HEK293T (cell line): Measurements from ENCODE around the gene ZNF341.

Experiments
- CTCF ChIA-PET: fragments of 350-600 bp; formaldehyde crosslinking; extraction: SDS; loops from one replicate; lab custom pipeline; 2021; ENCODE audit warnings: antibody characterized with exemption, inconsistent platforms; lab: Yijun Ruan, JAX
- POLR2A ChIA-PET: fragments of 350-600 bp; formaldehyde crosslinking; extraction: SDS; loops from one replicate; lab custom pipeline; 2020; ENCODE audit warnings: antibody characterized with exemption, inconsistent platforms; lab: Yijun Ruan, JAX
- DNase-seq: peaks from one replicate; pipeline ENCODE4 v3.0.0; 2012; ENCODE audit warnings: mixed read lengths; ENCODE audit errors: extremely low spot score
- ARNT ChIP-seq: fragments of 450-650 bp; IDR thresholded peaks from 2 replicates; pipeline ENCODE4 v1.6.1; 2017; ENCODE audit warnings: mild to moderate bottlenecking
- BHLHE40 ChIP-seq: fragments of 450-650 bp; IDR thresholded peaks from 2 replicates; pipeline ENCODE4 v1.6.1; 2016; ENCODE audit warnings: mild to moderate bottlenecking, moderate library complexity, borderline replicate concordance
- CTBP1 ChIP-seq: fragments of 450-650 bp; IDR thresholded peaks from 2 replicates; pipeline ENCODE4 v1.6.1; 2016; ENCODE audit warnings: borderline replicate concordance
- ELF4 ChIP-seq: fragments of 450-650 bp; IDR thresholded peaks from 2 replicates; pipeline ENCODE4 v1.6.1; 2017; ENCODE audit warnings: antibody characterized with exemption
- FOXA1 ChIP-seq: fragments of 450-650 bp; IDR thresholded peaks from 2 replicates; pipeline ENCODE4 v1.6.1; 2016; ENCODE audit warnings: mild to moderate bottlenecking
- FOXK2 ChIP-seq: fragments of 450-650 bp; IDR thresholded peaks from 2 replicates; pipeline ENCODE4 v1.6.1; 2016; ENCODE audit warnings: mild to moderate bottlenecking
- FOXM1 ChIP-seq: fragments of 450-650 bp; IDR thresholded peaks from 2 replicates; pipeline ENCODE4 v1.6.1; 2017; ENCODE audit warnings: mild to moderate bottlenecking, borderline replicate concordance
- HDGF ChIP-seq: fragments of 450-650 bp; IDR thresholded peaks from 2 replicates; pipeline ENCODE4 v1.6.1; 2017; ENCODE audit warnings: antibody characterized with exemption, borderline replicate concordance
- L3MBTL2 ChIP-seq: fragments of 450-650 bp; conservative IDR thresholded peaks from 2 replicates; pipeline ENCODE4 v1.6.1; 2016; ENCODE audit warnings: mild to moderate bottlenecking
- LEF1 ChIP-seq: fragments of 450-650 bp; IDR thresholded peaks from 2 replicates; pipeline ENCODE4 v1.6.1; 2017; ENCODE audit warnings: mild to moderate bottlenecking, borderline replicate concordance
- NFRKB ChIP-seq: fragments of 450-650 bp; IDR thresholded peaks from 2 replicates; pipeline ENCODE4 v1.6.1; 2016; ENCODE audit warnings: mild to moderate bottlenecking, moderate library complexity
- SP1 ChIP-seq: fragments of 450-650 bp; IDR thresholded peaks from 2 replicates; pipeline ENCODE4 v1.6.1; 2017
- SUZ12 ChIP-seq: fragments of 450-650 bp; IDR thresholded peaks from 2 replicates; pipeline ENCODE4 v1.6.1; 2016; ENCODE audit warnings: mild to moderate bottlenecking
- TARDBP ChIP-seq: fragments of 450-650 bp; IDR thresholded peaks from 2 replicates; pipeline ENCODE4 v1.6.1; 2016
- ZNF384 ChIP-seq: fragments of 450-650 bp; IDR thresholded peaks from 2 replicates; pipeline ENCODE4 v1.6.1; 2016
- TF ChIP-seq, protein P1 (sequence below): fragments of 450-650 bp; IDR thresholded peaks from 2 replicates; pipeline ENCODE4 v1.6.1; 2016

The ZNF341 gene

DNA sequence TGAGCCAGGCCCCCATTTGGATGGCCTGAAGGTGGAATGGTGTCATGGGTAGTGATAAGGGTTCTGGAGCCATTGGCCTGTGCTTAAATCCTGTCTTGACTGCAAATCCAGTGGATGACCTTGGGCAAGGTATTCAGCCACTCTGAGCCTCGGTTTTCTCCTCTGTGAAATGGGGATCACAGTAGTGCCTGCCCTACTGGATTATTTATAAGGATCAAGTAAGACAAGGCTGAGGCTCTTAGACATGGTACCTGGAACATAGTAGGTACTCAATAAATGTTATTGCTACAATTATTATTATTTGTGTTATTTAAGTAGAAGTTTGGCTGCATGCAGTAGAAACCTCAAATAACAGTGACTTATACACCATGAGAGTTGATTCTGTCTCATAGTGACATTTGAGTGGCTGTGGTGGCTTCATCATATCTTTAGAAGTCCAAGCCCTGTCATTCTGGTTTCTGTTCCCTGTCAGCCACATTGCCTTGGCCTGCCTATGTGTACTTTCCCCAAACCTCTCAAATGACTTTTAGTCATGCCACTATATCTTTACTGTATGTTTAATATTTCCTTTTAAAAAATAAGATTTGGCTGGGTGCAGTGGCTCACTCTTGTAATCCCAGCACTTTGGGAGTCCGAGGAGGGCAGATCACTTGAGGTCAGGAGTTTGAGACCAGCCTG is 41.8 kb downstream of the ZNF341 start:
- TF ChIP-seq FOXM1 = no peak
- TF ChIP-seq TARDBP = no peak
- no peak for TF ChIP-seq L3MBTL2
- no peak for TF ChIP-seq SUZ12
- no peak for TF ChIP-seq LEF1
- TF ChIP-seq CTBP1 = no peak
- TF ChIP-seq SP1 = no peak
- TF ChIP-seq BHLHE40 = no peak
- ChIA-PET CTCF (no interaction called here), POLR2A (no interaction called here)
- no peak for DNase-seq

DNA sequence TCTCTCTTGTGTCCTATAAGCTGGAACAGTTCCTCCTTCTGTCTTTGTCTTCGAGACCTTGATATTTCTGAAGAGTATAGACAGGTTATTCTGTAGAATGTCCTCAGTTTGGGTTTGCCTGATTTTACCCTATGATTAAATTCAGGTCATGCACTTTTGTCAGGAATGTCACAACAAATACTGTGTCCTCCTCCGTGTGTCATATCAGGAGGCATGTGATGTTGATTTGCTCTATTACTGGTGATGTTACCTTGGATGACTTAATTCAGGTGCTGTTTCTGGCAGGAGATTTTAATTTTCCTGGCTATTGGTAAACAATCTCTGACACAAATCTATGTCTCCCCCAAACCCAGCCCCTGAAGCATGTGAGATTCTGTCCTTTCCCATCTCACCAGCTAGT is 46.0 kb downstream of the ZNF341 start:
- POLR2A ChIA-PET = no interaction called here
- CTCF ChIA-PET = no interaction called here
- DNase-seq = no peak
- TF ChIP-seq BHLHE40 (no peak), SUZ12 (no peak), FOXK2 (no peak), NFRKB (no peak), ZNF384 (no peak), ELF4 (no peak), HDGF (no peak), L3MBTL2 (no peak), LEF1 (no peak)
- TF ChIP-seq, protein P1, sequence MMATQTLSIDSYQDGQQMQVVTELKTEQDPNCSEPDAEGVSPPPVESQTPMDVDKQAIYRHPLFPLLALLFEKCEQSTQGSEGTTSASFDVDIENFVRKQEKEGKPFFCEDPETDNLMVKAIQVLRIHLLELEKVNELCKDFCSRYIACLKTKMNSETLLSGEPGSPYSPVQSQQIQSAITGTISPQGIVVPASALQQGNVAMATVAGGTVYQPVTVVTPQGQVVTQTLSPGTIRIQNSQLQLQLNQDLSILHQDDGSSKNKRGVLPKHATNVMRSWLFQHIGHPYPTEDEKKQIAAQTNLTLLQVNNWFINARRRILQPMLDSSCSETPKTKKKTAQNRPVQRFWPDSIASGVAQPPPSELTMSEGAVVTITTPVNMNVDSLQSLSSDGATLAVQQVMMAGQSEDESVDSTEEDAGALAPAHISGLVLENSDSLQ = no peak

DNA sequence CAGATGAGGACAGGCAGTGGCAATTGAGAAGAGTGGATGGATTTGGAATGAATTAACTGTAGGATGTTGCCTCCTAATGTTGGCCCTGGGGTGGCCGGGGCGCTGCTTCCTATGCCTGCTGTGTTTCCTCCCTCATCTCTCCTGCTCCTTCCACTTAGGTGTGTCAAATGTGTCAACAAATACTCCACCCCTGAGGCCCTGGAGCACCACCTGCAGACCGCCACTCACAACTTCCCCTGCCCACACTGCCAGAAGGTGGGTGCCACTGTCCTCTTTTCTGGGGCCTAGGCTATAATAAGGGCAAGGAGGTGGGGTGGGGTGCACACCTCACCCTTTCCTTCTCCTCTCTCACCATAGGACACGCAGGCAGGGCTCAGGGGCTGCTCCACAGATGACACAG is 49.3 kb downstream of the ZNF341 start:
- ChIA-PET POLR2A (no interaction called here), CTCF (no interaction called here)
- TF ChIP-seq ZNF384 (no peak), L3MBTL2 (no peak), SUZ12 (no peak), ELF4 (no peak), HDGF (no peak)
- DNase-seq = no peak

DNA sequence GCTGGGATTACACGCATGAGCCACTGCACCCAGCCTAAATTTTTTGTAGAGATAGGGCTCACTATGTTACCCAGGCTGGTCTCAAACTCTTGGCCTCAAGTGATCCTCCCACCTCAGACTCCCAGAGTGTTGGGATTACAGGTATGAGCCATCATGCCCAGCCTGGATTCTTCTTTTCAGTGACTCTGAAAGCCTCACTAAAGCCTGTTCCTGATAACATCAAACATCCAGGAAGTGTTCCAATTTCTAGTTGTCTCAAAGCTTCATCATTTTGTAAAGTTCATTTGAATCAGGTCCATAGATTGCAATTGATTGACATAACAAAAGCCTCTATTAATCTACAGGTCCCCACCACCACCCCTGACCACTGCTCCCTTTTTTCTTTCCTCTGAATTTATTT is 50.1 kb downstream of the ZNF341 start:
- CTCF ChIA-PET = no interaction called here
- TF ChIP-seq FOXA1 (no peak), L3MBTL2 (no peak), FOXK2 (no peak), ZNF384 (no peak), SUZ12 (no peak), ELF4 (no peak), BHLHE40 (no peak), ARNT (no peak), CTBP1 (no peak), SP1 (no peak), NFRKB (no peak), TARDBP (no peak), HDGF (no peak), FOXM1 (no peak), LEF1 (no peak)
- TF ChIP-seq, protein P1 = no peak
- DNase-seq = no peak
- POLR2A ChIA-PET = no interaction called here

DNA sequence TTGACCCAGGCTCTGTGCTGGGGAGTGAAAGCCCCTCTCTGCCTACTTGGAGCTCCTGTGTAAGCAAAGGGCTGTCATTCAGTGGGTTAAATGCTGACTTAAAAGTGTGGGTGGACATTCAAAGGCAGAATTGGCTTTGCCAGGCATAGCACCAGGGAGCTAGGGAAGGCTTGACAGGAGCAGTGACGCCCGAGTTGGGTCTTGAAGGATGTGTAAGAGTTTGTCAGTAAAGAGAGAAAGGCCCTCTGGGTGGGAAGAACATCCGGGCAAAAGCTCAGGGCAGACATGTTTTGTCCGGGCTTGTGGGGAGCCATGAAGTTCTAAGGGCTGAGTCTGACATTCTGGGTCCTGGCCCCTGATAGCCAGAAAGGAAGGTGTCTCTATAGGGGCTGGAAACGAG is 51.5 kb downstream of the ZNF341 start:
- POLR2A ChIA-PET = no interaction called here
- CTCF ChIA-PET = interaction anchor here (0.6 kb wide), 1 partner anchor 15 kb away, joined by 6 read pairs; no protein-coding TSS in a partner anchor
- TF ChIP-seq BHLHE40 (no peak), CTBP1 (no peak), HDGF (no peak), ZNF384 (no peak), NFRKB (no peak), ELF4 (no peak), FOXK2 (no peak), FOXA1 (no peak), TARDBP (no peak), L3MBTL2 (no peak), LEF1 (no peak), SP1 (no peak), ARNT (no peak), FOXM1 (no peak), SUZ12 (no peak)
- TF ChIP-seq, protein P1 = no peak
- DNase-seq = no peak

DNA sequence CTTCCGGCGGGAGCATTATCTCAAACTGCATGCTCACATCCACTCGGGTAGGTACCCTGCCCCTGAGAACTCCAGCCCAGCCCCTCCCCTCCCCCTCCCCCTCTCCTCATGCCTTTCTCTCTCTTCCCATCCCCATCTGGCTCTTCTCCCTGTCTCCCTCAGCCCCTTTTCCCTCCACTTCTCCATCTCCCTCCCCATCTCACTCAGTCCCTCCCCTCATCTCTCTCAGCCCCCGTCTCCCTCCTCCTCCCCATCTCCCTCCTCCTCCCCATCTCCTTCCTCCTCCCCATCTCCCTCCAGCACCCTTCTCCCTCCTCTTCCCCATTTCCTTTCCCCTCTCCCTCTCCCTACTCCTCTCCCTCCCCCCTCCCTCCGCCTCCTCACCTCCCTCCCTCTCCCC is 52.0 kb downstream of the ZNF341 start:
- ChIA-PET POLR2A (no interaction called here), CTCF (no interaction called here)
- TF ChIP-seq TARDBP (no peak), HDGF (no peak), BHLHE40 (no peak), FOXM1 (no peak), SP1 (no peak), NFRKB (no peak), ZNF384 (no peak), L3MBTL2 (no peak), CTBP1 (no peak), FOXK2 (no peak), LEF1 (no peak)
- TF ChIP-seq, protein P1 = no peak
- DNase-seq = no peak
